NCI-H2196 treated with DMSO at 0.1 percent for 48 hours (cell line): ENCODE measurements around the gene OTOG.

Source experiments
- DNase-seq: peaks from one replicate; lab custom pipeline; 2025; ENCODE audit not compliant: unreplicated experiment; lab: John Stamatoyannopoulos, UW

Gene OTOG

GRCh38 chr11:17691550-17691949 lies 144.5 kb downstream of the OTOG start:
- no peak for DNase-seq

GRCh38 chr11:17691976-17692375 lies 144.9 kb downstream of the OTOG start:
- no peak for DNase-seq

- no peak for DNase-seq
These were observed 145.9 kb downstream of the OTOG start for GRCh38 chr11:17692931-17693330.

GRCh38 chr11:17693531-17693930 lies 146.5 kb downstream of the OTOG start:
- DNase-seq = no peak

GRCh38 chr11:17694494-17695110 lies 147.5 kb downstream of the OTOG start:
- no peak for DNase-seq

GRCh38 chr11:17695454-17696441 lies 148.7 kb downstream of the OTOG start:
- DNase-seq = no peak

GRCh38 chr11:17696741-17697140 lies 149.7 kb downstream of the OTOG start:
- DNase-seq = no peak
